HG02970 (cell line): ENCODE data around the gene AMMECR1L.
"Not testable (repeated sequence)": the region's sequence is repeated elsewhere in the genome, so short reads cannot be mapped to it uniquely, and the experiment has no call there.

Experiments
- ATAC-seq: cut with Tn5 transposase; IDR thresholded peaks from one replicate; pipeline ENCODE4 v1.9.1; 2021; ENCODE audit warnings: mild to moderate bottlenecking, moderate library complexity, moderate number of reproducible peaks; ENCODE audit not compliant: unreplicated experiment, low FRiP score

AMMECR1L gene

DNA sequence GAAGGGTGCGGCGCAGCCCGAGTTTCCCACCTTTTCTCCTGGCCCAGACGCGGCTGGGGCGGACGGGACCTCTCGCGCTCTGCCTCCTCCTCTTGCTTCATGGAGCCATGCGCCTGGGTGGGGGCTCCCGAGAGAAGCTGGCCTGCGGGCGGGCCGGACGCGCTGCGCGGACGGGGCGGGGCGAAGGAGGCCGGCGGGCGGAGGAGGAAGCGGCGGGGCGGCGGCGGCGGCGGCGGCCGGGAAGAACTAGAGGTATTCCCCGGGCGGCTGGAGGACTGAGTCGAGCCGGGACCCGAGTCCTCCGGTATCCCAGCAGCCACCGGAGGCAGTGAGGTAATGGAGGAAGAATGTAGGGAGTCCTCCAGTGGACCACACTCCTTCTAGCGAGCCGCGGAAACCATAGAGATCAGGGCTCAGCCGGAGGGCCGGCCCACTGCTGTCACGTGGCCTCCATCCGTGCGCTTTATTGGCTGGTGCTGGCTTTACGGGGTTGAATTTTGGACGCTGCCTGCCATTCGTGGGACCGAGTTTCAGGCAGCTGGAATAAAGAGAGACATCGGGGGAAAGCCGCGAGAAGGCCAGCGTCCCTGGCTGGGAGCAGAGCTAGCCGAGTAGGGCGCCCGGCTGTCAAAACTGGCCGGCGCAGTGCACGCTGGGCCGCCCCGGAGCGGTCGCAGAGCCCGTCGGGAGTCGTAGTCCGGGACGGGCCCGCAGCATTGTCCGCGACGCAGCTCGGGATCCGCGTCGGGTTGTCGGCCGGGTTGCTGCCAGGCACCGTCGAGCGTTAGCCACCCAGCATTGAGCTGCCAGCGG, at the start of gene AMMECR1L:
Gene AMMECR1L, minus strand, starts transcription at position 177 of the 813 bp plus-strand sequence. CDS start 11,722 bp downstream, outside the sequence.
- ATAC-seq = peak; percentile 91

DNA sequence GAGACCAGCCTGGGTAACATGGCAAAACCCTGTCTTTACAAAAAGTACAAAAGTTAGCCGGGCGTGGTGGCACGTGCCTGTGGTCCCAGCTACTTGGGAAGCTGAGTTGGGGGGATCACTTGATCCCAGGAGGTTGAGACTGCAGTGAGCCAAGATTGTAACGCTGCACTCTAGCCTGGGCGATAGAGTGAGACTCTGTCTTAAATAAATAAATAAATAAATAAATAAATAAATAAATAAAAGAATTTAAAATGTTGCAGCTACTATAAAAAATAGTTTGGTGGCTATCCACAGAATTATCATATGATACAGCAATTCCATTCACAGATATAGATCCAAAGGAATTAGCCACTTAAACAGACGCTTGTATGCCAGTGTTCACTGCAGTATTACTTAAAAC, 49.6 kb upstream of the AMMECR1L start:
- ATAC-seq = no peak

DNA sequence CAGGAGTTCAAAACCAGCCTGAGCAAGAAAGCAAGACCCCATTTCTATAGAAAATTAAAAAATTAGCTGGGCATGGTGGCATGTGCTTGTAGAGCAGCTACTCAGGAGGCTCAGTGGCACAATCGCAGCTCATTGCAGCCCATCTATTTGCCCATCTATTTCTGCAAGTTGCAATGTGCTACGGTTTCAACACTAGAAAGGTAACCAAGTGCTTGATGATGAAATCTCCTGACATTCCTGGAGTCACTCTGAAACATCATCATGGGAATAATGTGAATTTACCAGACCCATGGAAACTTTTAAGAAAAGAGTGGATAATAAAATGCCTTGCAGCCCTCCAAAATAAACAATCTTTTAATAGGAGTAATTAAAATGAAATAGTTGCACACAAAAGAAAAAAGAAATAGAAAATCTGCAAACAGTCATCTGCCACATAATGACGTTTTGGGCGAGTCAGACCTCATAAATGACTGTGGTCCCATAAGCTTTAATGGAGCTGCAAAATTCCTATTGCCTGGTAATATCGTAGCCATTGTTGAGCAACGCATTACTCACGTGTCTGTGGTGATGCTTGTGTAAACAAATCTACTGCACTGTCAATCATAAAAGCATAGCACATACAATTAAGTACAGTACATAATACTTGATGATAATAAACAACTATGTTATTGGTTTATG, 46.6 kb upstream of the AMMECR1L start:
- ATAC-seq = no peak

DNA sequence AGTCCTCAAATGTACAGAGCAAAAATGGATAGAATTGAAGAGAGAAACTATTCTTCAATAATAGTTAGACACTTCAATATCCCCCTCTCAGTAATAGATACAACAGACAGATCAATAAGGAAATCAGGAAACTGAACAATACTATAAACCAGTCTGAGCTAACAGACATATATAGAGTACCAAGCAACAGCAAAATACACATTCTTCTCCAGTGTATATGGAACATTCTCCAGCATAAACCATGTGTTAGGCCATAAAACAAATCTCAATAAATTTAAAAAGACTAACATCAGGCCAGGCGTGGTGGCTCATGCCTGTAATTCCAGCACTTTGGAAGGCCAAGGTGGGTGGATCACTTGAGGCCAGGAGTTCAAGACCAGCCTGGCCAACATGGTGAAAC, 43.7 kb upstream of the AMMECR1L start:
- no peak for ATAC-seq

DNA sequence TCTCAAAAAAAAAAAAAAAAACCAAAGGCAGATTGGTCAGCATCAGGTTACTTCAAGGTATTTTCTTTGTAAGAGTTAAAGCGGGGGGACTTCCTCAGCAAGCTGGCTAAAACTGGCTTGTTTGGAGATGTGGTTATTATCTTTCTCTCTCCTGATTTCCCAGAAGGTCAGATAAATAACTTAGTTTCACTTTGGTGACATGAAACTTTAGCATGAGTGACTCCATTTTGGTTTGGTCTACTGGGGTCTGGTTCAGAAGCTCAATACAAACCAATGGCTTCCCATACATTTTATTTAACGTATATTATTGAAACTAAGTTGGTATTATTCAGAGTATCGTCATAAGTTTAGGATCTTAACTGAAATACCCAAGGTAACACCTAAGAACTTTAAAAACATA, 41.6 kb upstream of the AMMECR1L start:
- ATAC-seq = no peak

DNA sequence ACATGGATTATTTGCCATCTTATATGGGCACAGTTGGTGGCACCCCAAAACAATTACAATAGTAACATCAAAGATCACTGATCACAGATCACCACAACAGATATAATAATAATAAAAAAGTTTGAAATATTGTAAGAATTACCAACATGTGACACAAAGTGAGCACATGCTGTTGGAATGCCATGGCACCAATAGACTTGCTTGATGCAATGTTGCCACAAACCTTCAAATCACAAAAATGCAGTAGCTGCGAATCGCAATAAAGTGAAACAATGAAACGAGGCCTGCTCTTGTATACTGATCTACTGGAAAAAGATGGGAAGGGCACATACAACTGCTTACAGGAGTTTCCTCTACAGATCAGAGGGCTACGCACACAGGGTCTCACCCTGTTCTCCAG, 32.2 kb upstream of the AMMECR1L start:
- no peak for ATAC-seq

DNA sequence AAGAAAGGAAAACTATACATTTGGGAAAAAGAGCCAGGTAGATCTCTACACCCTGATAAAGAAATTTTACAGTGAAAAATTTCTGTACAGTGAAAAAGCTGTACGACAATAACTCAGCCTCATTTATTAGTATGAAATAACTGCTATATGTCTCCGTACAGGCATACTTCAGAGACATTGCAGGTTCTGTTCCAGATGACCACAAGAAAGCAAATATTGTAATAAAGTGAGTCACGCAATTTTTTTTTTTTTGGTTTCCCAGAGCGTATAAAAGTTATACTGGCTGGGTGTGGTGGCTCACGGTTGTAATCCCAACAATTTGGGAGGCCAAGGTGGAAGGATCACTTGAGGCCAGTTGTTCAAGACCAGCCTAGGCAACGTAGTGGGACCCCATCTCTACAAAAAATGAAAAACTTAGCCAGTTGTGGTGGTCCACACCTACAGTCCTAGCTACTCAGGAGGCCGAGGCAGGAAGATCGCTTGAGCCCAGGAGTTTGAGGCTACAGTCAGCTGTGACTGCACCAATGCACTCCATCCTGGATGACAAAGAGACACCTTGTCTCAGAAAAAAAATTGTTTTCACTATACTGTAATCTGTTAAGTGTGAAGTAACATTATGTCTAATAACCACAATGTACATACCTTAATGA, 28.2 kb upstream of the AMMECR1L start:
- ATAC-seq = no peak

DNA sequence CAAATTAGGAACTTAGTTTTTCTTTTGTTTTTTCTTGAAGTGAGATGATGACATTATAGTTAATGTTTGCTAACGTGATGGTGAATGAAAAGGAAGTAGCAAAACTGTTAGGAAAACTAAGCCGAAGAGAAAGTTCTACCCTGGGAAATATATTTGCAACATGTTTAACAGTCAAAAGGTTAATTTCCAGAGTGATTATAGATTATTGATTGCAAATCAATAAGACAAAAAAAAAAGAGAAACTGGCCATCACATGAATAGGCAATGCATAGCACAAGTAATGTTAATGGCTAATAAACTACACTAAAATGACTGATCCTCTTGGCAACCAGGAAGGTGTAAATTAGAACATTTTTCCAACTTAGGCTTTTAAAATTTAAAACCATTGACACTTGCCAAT, 26.0 kb upstream of the AMMECR1L start:
- ATAC-seq = no peak

DNA sequence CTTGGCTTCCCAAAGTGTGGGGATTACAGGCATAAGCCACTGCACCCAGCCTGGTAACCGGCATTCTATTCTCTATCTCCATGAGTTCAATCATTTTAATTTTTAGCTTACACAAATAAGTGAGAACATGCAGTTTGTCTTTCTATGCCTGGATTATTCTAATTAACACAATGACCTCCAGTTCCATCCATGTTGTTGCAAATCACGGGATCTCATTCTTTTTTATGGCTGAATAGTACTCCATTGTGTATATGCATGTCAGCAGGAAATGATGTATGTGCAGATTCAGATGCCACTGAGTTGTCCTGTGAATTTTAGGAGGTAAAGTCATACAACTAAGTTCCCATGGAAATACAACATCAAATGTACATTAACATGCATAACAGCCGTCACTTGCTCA, 24.7 kb upstream of the AMMECR1L start:
- no peak for ATAC-seq

DNA sequence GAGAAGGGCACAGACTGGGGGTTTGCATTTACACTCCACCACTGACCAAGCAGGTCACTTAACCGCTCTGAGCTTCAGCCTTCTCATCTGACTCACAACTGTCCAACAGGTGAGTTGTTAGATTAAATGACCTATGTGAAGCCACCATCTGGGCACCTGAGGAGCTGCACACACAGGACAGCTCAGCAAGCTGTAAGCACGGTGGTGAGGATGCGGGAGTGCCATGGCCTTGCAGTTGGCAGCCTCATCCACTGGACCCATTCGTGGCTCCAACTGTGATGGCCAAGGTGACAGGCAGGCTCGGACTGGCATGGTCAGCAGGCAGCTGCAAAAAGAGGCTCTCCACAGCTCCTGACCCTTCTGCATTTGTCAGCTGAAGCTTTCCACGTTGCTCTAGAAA, 23.3 kb upstream of the AMMECR1L start:
- no peak for ATAC-seq

DNA sequence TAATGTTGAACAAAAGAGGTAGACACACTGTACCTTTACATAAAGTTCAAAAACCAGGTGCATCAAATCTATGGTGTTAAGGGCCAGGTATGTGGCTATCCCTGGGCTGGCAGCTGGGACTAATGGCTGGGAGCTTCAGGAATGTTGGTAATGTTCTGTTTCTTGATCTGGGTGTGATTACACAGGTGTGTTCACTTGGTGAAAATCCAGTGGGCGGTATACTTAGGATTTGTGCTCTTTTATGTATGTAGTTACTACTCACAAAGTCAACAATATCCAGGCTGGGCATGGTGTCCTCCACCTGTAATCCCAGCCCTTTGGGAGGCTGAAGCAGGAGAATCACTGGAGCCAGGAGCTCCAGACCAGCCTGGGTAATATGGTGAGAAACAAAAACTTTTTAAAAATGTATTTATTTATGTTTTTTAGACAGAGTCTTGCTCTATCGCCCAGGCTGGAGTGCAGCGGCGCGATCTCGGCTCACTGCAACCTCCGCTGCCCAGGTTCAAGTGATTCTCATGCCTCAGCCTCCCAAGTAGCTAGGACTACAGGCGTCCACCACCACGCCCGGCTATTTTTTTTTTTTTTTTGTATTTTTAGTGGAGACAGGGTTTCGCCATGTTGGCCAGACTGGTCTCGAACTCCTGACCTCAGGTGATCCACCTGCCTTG, 22.1 kb upstream of the AMMECR1L start:
- ATAC-seq = not testable (repeated sequence)

DNA sequence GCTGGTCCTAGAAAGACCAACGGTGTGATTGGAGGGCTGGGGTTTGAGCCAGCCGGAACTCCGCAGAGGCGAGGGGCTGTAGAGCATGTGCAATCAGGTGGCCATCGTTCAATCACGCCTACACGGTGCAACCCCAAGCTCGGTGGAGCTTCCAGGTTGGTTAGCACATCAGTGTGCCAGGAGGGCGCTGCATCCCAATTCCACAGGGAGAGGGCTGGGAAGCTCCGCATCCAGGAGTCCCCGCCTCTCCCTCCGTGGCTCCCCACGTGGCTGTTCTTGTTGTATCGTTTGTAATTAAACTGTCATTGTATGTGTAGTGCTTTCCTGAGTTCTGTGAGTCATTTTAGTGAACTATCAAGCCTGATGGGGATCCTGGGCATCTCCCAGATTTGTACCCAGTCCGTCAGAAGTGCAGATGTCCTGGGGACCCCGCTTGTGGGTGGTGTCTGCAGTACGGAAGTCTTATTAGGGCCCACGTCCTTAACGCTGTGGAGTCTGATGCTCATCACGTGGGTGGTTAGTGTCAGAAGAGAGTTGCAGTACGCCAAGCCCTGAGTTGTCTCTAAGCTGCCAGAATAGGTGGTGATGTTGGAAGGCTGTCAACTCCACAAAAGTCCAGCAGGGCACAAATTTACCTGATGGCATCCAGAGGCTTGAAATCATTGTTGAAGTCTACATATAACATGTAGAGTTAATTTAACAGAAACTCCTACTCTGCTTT, 20.6 kb upstream of the AMMECR1L start:
- no peak for ATAC-seq

DNA sequence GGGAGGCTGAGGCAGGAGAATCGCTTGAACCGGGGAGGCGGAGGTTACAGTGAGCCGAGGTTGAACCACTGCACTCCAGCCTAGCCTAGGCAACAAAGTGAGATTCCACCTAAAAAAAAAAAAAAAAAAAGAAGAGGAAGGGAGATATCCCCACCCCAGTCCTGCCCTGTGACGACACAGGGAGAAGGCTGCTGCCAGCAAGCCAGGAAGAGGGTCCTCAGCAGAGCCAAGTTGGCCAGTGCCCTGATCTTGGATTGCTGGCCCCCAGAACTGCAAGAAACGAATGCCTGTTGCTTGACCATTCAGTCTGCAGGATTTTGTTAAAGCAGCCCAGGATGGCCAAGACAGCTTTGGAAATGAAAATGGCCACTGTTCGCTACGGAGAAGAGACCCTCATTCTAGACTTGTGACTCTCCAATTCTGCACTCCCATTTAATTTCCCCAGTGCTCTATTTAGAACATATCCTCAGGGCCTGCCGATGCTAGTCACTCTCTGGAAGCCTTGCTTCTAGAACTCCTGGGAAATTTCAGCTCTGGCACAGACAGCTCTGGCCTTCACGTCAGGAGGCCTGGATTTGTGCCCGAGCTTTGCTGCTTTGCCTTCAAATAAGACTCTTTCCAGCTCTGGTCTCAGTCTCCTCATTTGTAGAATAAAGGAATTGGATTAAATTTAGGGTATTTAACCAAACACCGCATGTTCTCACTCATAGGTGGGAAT, 15.7 kb upstream of the AMMECR1L start:
- ATAC-seq = no peak

DNA sequence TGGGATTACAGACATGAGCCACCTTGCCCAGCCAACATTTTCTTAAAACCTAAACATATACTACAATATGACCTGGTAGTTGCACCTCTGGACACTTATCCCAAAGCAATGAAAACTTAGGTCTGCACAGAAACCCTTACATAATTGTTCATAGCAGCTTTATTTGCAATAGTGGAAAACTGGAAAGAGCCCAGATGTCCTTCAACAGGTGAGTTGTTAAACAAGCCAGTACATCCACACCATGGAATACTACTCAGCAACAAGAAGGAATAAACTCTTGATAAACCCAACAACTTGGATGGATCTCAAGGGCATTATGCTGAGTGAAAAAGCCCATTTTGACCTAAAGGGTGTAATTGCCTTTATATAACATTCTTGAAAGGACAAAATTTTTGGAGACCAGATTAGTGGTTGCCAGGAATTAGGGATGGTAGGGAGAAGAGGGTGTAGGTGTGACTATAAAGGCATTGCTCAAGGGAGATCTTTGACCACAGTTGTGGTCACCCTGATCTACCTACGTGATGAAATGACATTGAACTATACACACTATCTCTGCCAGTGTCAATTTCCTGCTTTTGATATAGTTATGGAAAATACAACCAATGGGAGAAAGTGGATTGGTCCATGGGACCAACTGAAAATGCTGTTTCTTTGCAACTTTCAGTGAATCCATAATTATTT, 11.9 kb upstream of the AMMECR1L start:
- no peak for ATAC-seq

DNA sequence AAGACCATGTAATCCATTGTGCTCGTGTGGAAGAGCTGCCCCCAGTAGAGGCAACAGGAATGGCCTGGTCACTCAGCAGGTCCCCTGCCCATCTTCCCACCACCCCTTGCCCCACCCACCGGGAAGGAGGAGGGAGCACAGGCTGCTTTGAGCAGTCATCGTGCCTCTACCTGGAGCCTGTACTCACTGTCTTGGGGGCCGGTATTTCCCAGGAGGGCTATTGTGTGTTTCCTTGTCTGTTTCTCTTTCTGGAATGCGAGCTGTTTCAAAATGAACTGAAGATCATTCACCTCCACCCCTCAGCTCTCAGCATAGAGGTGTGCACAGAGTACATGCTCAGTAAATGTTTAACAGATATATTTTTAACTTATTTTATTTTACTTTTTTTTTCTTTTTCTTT, 7.7 kb upstream of the AMMECR1L start:
- no peak for ATAC-seq

DNA sequence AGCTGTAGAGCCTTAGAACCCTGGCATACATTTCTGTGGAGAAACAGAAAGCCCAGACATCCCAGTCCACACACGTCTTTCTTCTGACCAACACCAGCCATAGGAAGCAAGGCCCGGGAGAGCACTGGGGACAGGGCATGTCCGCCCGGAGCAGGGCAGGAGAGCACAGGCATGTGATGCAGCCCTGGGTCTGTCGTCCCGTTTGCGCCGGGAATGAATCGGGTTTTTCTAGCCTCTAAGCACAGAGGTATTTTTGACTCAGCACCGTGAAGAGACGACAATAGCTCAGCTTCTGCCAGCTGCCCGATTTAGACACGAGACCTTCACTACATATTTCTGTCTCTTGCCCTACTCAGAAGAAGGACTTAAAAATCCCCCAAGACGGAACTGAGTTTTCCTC, 7.3 kb upstream of the AMMECR1L start:
- no peak for ATAC-seq

DNA sequence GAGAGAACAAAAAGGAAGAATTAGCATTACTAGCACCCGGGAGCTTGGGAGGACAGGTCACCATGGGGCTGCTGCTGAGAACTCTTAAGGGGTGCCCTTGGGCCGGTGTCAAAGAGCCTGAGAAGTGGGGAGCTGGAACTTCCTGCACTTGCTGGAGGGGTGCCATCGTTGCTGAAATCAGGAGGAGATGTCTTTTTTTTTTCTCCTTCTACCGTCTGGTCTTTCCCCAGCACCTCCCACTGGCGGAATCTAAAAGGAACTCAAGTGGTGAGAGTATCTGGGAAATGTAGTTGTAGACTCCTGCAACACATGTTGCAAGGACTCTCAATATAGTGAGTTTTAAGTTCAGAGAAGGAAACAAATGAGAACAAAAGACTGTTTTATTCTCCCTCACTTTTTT, 6.1 kb upstream of the AMMECR1L start:
- ATAC-seq = no peak

DNA sequence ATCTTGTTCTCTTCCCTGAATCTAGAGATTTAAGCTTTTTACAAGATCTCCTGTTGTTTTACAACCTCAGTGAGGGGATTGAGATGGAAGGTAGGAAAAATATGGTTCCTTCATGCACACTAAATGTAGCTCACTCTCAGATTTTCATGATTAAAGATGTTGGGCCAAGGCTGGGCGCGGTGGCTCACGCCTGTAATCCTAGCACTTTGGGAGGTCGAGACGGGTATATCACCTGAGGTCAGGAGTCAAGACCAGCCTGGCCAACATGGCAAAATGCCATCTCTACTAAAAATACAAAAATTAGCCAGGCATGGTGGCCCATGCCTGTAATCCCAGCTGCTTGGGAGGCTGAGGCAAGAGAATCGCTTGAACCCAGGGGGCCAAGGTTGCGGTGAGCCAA, 5.0 kb upstream of the AMMECR1L start:
- not testable (repeated sequence) for ATAC-seq

DNA sequence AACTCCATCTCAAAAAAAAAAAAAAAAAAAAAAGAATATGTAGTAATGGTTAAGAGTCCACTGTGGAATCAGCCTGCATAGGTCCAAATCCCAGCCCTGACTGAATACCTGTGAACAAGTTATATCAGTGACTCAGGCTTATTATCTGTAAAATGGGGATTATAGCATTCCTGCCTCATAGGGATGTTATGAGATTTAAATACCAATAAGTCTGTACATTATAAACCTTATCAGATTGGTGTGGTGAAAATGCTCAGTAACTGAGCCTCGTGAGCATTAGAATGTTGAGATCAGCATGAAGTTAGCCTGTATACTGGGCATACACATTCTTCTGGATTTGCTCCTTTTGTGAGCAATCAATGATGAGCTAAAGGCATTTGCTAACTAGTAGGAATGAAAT, 3.0 kb upstream of the AMMECR1L start:
- no peak for ATAC-seq
